ENCODE results near the gene EPHB3.

GRCh38 chr3:184552296-184552695 is 9.3 kb upstream of the EPHB3 start:
- TF ChIP-seq EZH2 (optimal IDR thresholded peaks at IDR 0.05; ENCODE audit: low read depth, low read length): no peak
- TF ChIP-seq CTCF (IDR thresholded peaks at IDR 0.05; ENCODE audit: low read length): no peak
- TF ChIP-seq EZH2phosphoT487 (IDR thresholded peaks at IDR 0.05; ENCODE audit: low read length): no peak
